ENCODE data around the gene MICU1.

MICU1 gene

DNA sequence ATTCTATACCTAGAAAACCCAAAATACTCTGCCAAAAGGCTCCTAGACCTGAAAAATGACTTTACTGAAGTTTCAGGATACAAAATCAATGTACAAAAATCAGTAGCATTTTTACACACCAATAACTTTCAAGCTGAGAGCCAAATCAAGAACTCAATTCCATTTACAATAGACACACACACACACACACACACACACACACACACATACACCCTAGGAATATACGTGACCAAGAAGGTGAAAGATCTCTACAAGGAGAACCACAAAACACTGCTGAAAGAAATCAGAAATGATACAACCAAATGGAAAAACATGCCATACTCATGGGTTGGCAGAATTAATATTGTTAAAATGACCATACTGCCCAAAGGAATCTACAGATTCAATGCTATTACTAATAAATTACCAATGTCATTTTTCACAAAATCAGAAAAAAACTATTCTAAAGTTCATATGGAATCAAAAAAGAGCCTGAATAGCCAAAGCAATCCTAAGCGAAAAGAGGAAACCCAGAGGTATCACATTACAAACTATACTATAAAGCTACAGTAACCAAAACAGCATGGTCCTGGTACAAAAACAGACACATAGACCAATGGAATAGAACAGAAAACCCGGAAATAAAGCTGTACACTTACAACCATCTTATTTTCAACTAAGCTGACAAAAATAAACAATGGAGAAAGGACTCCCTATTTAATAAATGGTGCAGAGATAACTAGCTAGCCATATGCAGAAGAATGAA is 122.0 kb downstream of the MICU1 start:
- no peaks in the 10 kb centered on the region for H3K9me3 ChIP-seq (ENCODE audit: control insufficient read depth, low read length)
- H3K9ac ChIP-seq: no peak overlapping the region
- H3K79me2 ChIP-seq: no peaks in the 10 kb centered on the region
- no peak overlapping the region for H2AFZ ChIP-seq
- H3K27ac ChIP-seq: no peak overlapping the region
- no peak overlapping the region for H3K4me3 ChIP-seq (ENCODE audit: low read depth, low read length)
- TF ChIP-seq, protein P1, sequence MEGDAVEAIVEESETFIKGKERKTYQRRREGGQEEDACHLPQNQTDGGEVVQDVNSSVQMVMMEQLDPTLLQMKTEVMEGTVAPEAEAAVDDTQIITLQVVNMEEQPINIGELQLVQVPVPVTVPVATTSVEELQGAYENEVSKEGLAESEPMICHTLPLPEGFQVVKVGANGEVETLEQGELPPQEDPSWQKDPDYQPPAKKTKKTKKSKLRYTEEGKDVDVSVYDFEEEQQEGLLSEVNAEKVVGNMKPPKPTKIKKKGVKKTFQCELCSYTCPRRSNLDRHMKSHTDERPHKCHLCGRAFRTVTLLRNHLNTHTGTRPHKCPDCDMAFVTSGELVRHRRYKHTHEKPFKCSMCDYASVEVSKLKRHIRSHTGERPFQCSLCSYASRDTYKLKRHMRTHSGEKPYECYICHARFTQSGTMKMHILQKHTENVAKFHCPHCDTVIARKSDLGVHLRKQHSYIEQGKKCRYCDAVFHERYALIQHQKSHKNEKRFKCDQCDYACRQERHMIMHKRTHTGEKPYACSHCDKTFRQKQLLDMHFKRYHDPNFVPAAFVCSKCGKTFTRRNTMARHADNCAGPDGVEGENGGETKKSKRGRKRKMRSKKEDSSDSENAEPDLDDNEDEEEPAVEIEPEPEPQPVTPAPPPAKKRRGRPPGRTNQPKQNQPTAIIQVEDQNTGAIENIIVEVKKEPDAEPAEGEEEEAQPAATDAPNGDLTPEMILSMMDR (IDR thresholded peaks at IDR 0.05): no peak
- no peaks in the 10 kb centered on the region for H3K36me3 ChIP-seq (ENCODE audit: control insufficient read depth, insufficient read depth, low read length)
- no peak overlapping the region for H3K4me2 ChIP-seq (ENCODE audit: low read length)
- H3K4me1 ChIP-seq: no peaks in the 10 kb centered on the region
- no peaks in the 10 kb centered on the region for H3K27me3 ChIP-seq (ENCODE audit: control insufficient read depth, insufficient read depth, low read length)

GRCh38 chr10:72503241-72503640 is 122.6 kb downstream of the MICU1 start:
- no peak overlapping the region for H3K27ac ChIP-seq

DNA sequence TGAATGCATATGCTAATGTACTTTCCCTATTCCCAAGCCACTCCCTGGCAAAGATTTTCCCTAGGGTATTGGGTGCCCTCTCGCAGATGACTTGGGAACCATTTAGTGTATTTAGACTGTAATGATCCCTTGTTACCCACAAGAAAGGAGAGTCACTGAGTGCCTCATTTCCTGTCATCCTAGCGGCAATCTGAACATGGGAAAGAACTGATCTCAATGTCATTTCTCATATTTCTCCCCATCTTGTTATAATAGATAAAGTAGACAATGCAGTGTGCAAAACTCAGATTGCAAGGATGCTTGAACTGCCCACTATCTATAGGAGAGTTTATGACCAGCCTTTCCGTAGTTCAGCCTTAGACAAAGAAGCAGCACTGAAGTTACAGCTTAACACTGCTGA is 123.3 kb downstream of the MICU1 start:
- Histone ChIP-seq H3K27me3 (ENCODE audit: control insufficient read depth, insufficient read depth, low read length) (no peaks in the 10 kb centered on the region), H3K4me3 (ENCODE audit: low read depth, low read length) (no peak overlapping the region), H3K79me2 (no peaks in the 10 kb centered on the region), H2AFZ (no peak overlapping the region), H3K4me2 (ENCODE audit: low read length) (no peak overlapping the region), H3K36me3 (ENCODE audit: control insufficient read depth, insufficient read depth, low read length) (no peaks in the 10 kb centered on the region), H3K9me3 (ENCODE audit: control insufficient read depth, low read length) (no peaks in the 10 kb centered on the region), H3K27ac (no peak overlapping the region), H3K4me1 (no peaks in the 10 kb centered on the region), H3K9ac (no peak overlapping the region)
- TF ChIP-seq, protein P1 (IDR thresholded peaks at IDR 0.05): no peak

More at GRCh38 chr10:72503241-72503640, 122.6 kb downstream of the MICU1 start:
- Histone ChIP-seq H3K36me3 (ENCODE audit: control insufficient read depth, insufficient read depth, low read length) (no peaks in the 10 kb centered on the region), H3K9me3 (ENCODE audit: control insufficient read depth, low read length) (no peaks in the 10 kb centered on the region), H3K27me3 (ENCODE audit: control insufficient read depth, insufficient read depth, low read length) (no peaks in the 10 kb centered on the region), H3K4me1 (no peaks in the 10 kb centered on the region), H3K79me2 (no peaks in the 10 kb centered on the region), H3K9ac (no peak overlapping the region), H3K4me2 (ENCODE audit: low read length) (no peak overlapping the region), H3K4me3 (ENCODE audit: low read depth, low read length) (no peak overlapping the region), H2AFZ (no peak overlapping the region)
- TF ChIP-seq, protein P1 (IDR thresholded peaks at IDR 0.05): no peak

GRCh38 chr10:72499701-72500100 is 126.2 kb downstream of the MICU1 start:
- TF ChIP-seq, protein P1 (IDR thresholded peaks at IDR 0.05): no peak
- H3K27me3 ChIP-seq (ENCODE audit: control insufficient read depth, insufficient read depth, low read length): no peaks in the 10 kb centered on the region
- H3K27ac ChIP-seq: no peak overlapping the region
- H3K36me3 ChIP-seq (ENCODE audit: control insufficient read depth, insufficient read depth, low read length): no peaks in the 10 kb centered on the region
- H3K4me3 ChIP-seq (ENCODE audit: low read depth, low read length): no peak overlapping the region
- H2AFZ ChIP-seq: no peak overlapping the region
- H3K9me3 ChIP-seq (ENCODE audit: control insufficient read depth, low read length): no peaks in the 10 kb centered on the region
- no peaks in the 10 kb centered on the region for H3K4me1 ChIP-seq
- no peak overlapping the region for H3K4me2 ChIP-seq (ENCODE audit: low read length)
- H3K9ac ChIP-seq: no peak overlapping the region
- no peaks in the 10 kb centered on the region for H3K79me2 ChIP-seq

DNA sequence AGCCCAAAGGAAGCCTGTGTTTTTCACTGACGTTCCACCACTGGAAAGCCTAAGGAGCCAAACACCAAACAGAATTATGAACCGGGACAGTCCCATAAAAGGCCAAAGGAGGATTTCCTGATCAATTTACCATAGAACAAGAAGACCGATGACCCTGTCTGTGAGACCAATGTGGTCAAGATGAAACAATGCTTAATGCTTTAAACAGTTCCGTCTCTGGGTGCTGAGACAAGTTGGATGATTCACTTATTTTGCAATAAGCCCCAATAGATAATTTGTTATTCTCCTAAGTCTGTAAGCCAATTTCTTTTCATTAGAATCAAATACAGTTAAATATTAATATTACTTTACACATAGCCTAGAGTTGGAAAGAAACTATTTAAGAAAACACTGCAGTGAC is 134.9 kb downstream of the MICU1 start:
- H3K4me2 ChIP-seq (ENCODE audit: low read length): no peak overlapping the region
- H3K27me3 ChIP-seq (ENCODE audit: control insufficient read depth, insufficient read depth, low read length): no peaks in the 10 kb centered on the region
- TF ChIP-seq, protein P1 (IDR thresholded peaks at IDR 0.05): no peak
- H2AFZ ChIP-seq: no peak overlapping the region
- no peaks in the 10 kb centered on the region for H3K9me3 ChIP-seq (ENCODE audit: control insufficient read depth, low read length)
- H3K79me2 ChIP-seq: no peaks in the 10 kb centered on the region
- no peak overlapping the region for H3K27ac ChIP-seq
- no peak overlapping the region for H3K4me3 ChIP-seq (ENCODE audit: low read depth, low read length)
- no peaks in the 10 kb centered on the region for H3K4me1 ChIP-seq
- no peak overlapping the region for H3K9ac ChIP-seq
- H3K36me3 ChIP-seq (ENCODE audit: control insufficient read depth, insufficient read depth, low read length): no peaks in the 10 kb centered on the region

Data from parathyroid adenoma (tissue), 2 donors.